Activated CD8-positive, alpha-beta T cell treated with anti-CD3 and anti-CD28 coated beads for 36 hours (primary cell): ENCODE data around the gene SND1. TPM values are rescaled to one million over a fixed set of nuclear protein-coding genes. Genes with fewer than 3 reads are reported as not detected.

Experiments used
- ATAC-seq: fragments of 200-7000 bp; cut with Tn5 transposase; one replicate; pipeline ENCODE4 v1.10.0; 2021; ENCODE audit warnings: mild to moderate bottlenecking, moderate library complexity
- CTCF ChIA-PET: fragments of 350-600 bp; sonication (Branson Sonifier 250); formaldehyde crosslinking; loops from one replicate; lab custom pipeline; 2021; ENCODE audit warnings: antibody characterized with exemption; lab: Charles Lee
- POLR2A ChIA-PET: fragments of 350-600 bp; sonication (Branson Sonifier 250); formaldehyde crosslinking; loops from one replicate; lab custom pipeline; 2021; ENCODE audit warnings: antibody characterized with exemption; lab: Charles Lee
- DNase-seq: peaks from one replicate; pipeline ENCODE4 v3.0.0-alpha.2; 2020
- H3K27ac Mint-ChIP-seq: one replicate; pipeline ENCODE4 v1.8.0; 2021; ENCODE audit warnings: mild to moderate bottlenecking, mixed read lengths
- H3K27me3 Mint-ChIP-seq: one replicate; pipeline ENCODE4 v1.8.0; 2021; ENCODE audit warnings: mixed read lengths
- H3K36me3 Mint-ChIP-seq: one replicate; pipeline ENCODE4 v1.8.0; 2021; ENCODE audit warnings: low read depth, mixed read lengths
- H3K4me1 Mint-ChIP-seq: one replicate; pipeline ENCODE4 v1.8.0; 2021; ENCODE audit warnings: low read depth, mixed read lengths
- H3K4me3 Mint-ChIP-seq: one replicate; pipeline ENCODE4 v1.8.0; 2021; ENCODE audit warnings: mild to moderate bottlenecking, moderate library complexity, mixed read lengths
- H3K9me3 Mint-ChIP-seq: one replicate; pipeline ENCODE4 v1.8.0; 2021; ENCODE audit warnings: mixed read lengths
- CTCF ChIP-seq: fragments of 200-600 bp; IDR thresholded peaks from one replicate; pipeline ENCODE4 v1.8.0; 2022; ENCODE audit warnings: antibody characterized with exemption, mild to moderate bottlenecking
- intact Hi-C: fragments of 100-400 bp; cut with micrococcal nuclease; formaldehyde crosslinking; loops from one replicate; pipeline ENCODE4 v1.10.0; 2022
- total RNA-seq, 2 experiments: library from RNA; stranded (reverse); gene quantifications; one replicate each; pipeline ENCODE4 v1.2.3, GENCODE V29; 2021

The SND1 gene
- total RNA-seq, 2 experiments from 2014 or later = 206 to 208 TPM

DNA sequence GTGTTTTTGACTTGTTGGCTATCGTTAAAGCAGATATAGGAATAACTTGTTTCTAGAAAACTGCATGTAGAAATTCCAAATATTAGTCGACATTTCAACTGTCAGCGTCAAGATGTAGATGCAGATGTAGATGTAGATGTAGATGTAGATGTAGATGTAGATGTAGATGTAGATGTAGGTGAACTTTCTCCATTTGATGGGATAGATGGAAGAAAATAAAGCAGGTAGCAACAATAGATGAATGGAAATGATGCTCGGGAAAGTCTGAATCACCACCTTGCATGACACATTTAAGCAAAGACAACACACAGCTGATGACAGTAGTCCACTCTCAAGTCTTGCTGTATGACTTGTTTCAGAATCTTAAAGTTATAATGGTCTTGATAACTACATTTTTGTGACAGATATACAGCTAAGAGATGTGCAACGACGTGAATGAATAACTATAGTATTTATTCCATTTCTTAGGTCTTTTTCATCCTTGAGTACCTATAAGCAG is 53.5 kb downstream of the SND1 start:
- POLR2A ChIA-PET = no interaction called here
- CTCF ChIA-PET = interaction anchor here (1.2 to 8.8 kb wide), 2 partner anchors 30 to 504 kb away, joined by 3 to 118 read pairs; no protein-coding TSS in a partner anchor
- no peak for DNase-seq
- Mint-ChIP-seq H3K27me3 (no peaks in the 10 kb centered on the region), H3K9me3 (peaks cover under 1% of the 10 kb centered on the region), H3K27ac (peak overlapping the region; percentile 3), H3K4me3 (no peak overlapping the region), H3K4me1 (peaks cover 2% of the 10 kb centered on the region), H3K36me3 (peaks cover 50% of the 10 kb centered on the region)
- no peak for ATAC-seq
- intact Hi-C loops = no loop called here
- no peak for TF ChIP-seq CTCF

- H3K4me3 Mint-ChIP-seq = no peak overlapping the region
- peaks cover 59% of the 10 kb centered on the region for H3K36me3 Mint-ChIP-seq
- ChIA-PET CTCF (interaction anchor here (0.6 to 8.8 kb wide), 9 partner anchors 12 to 503 kb away, joined by 3 to 118 read pairs (median 3); no protein-coding TSS in a partner anchor), POLR2A (no interaction called here)
- intact Hi-C loops = no loop called here
- no peak for TF ChIP-seq CTCF
- peaks cover 4% of the 10 kb centered on the region for H3K9me3 Mint-ChIP-seq
- H3K27ac Mint-ChIP-seq = no peak overlapping the region
- DNase-seq (no peak), ATAC-seq (no peak)
- peaks cover 2% of the 10 kb centered on the region for H3K4me1 Mint-ChIP-seq
- no peaks in the 10 kb centered on the region for H3K27me3 Mint-ChIP-seq
Observed at GRCh38 chr7:127706766-127707165, 54.8 kb downstream of the SND1 start.

GRCh38 chr7:127708201-127708600 is 56.2 kb downstream of the SND1 start:
- no peak for TF ChIP-seq CTCF
- H3K4me3 Mint-ChIP-seq = no peak overlapping the region

DNA sequence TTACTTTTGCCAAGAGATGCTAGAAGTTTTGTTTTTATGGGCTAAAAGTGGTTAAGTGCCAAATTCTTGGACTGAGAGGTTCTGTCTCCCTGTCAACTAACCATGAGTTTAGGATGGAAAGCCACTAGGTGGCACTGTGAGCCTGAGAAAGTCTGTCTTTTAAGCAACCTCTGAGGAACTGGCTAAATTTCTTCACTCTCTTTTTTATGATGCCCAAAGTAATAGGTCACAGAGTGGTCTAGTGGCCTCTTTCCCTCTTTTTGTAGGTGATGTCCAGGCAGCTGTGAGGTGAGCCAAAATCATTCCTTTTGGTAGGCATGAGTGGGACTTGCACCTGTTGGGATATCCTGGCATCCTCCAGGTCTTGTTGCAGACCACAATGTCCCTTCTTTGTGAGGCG is 56.8 kb downstream of the SND1 start:
- peaks cover 67% of the 10 kb centered on the region for H3K36me3 Mint-ChIP-seq
- H3K4me3 Mint-ChIP-seq = no peak overlapping the region
- CTCF ChIA-PET = interaction anchor here (0.7 to 8.8 kb wide), 44 partner anchors 10 to 673 kb away, joined by 3 to 118 read pairs (median 4); no protein-coding TSS in a partner anchor
- POLR2A ChIA-PET = no interaction called here
- DNase-seq (peak; percentile 84), ATAC-seq (peak; percentile 72)
- intact Hi-C loops = loop anchor here (1.0 kb wide), 1 partner anchor 501 kb away; no protein-coding TSS in a partner anchor
- no peaks in the 10 kb centered on the region for H3K27me3 Mint-ChIP-seq
- TF ChIP-seq CTCF = peak; percentile 76
- peaks cover 2% of the 10 kb centered on the region for H3K4me1 Mint-ChIP-seq
- H3K9me3 Mint-ChIP-seq = peaks cover 4% of the 10 kb centered on the region
- H3K27ac Mint-ChIP-seq = no peak overlapping the region

More at GRCh38 chr7:127708201-127708600, 56.2 kb downstream of the SND1 start:
- intact Hi-C loops = loop anchor here (1.0 kb wide), 1 partner anchor 501 kb away; no protein-coding TSS in a partner anchor
- ChIA-PET POLR2A (interaction anchor here (1.1 kb wide), 1 partner anchor 12 kb away, joined by 3 read pairs; no protein-coding TSS in a partner anchor), CTCF (interaction anchor here (0.7 to 8.8 kb wide), 49 partner anchors 9 to 673 kb away, joined by 3 to 118 read pairs (median 4); no protein-coding TSS in a partner anchor)
- H3K4me1 Mint-ChIP-seq = peaks cover 2% of the 10 kb centered on the region
- peaks cover 4% of the 10 kb centered on the region for H3K9me3 Mint-ChIP-seq
- DNase-seq (no peak), ATAC-seq (no peak)
- no peak overlapping the region for H3K27ac Mint-ChIP-seq
- H3K27me3 Mint-ChIP-seq = no peaks in the 10 kb centered on the region
- peaks cover 64% of the 10 kb centered on the region for H3K36me3 Mint-ChIP-seq

- intact Hi-C loops = loop anchor here (10.0 kb wide), 1 partner anchor 314 kb away; no protein-coding TSS in a partner anchor
- Mint-ChIP-seq H3K36me3 (peaks cover 71% of the 10 kb centered on the region), H3K9me3 (peaks cover 4% of the 10 kb centered on the region), H3K4me1 (peaks cover 12% of the 10 kb centered on the region), H3K27me3 (no peaks in the 10 kb centered on the region), H3K4me3 (no peak overlapping the region), H3K27ac (no peak overlapping the region)
- no peak for ATAC-seq
- no peak for DNase-seq
- CTCF ChIA-PET = interaction anchor here (1.1 to 8.8 kb wide), 8 partner anchors 10 to 499 kb away, joined by 3 to 118 read pairs (median 4); partner anchors contain the start of gene LRRC4
- POLR2A ChIA-PET = no interaction called here
- TF ChIP-seq CTCF = no peak
Observed at GRCh38 chr7:127710635-127711034, 58.6 kb downstream of the SND1 start.
